Measurements from ENCODE around the gene CACNA1C.

The CACNA1C gene

DNA sequence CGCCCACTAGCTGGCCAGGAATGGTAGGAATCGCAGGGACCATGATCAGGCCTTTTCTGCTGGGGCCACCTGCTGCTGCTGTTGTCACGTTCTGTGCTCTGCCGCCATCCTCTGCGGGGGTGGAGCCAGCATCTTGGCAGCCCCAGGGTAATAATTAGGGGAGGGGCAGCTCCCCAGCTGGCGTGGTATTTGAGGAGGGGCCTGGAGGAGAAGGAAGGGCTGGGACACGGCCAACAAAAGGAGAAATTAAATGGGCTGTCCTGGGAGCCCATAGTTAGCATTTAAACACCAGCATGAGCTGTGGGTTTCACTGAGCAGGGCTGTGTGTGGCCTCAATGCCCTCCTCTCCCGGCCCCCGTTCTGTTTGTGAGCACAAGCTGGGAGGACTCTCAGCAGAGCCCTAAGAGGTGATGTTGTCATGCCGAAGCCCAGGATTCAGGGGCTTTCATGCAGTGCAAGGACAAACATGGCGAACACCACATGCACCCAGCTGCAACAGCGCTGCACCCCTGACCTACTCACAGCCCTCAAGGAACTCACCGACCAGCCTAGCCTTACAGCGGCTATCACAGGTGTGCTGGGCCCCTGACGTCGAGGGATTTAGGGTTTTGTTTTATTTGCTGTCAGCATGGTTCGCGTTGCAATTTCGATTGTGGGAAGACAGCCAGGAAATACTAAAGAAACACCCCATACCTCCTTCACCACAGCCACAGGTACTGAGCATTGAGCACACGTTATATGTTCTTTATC lies 324.3 kb downstream of the CACNA1C start:
- DNase-seq, result no peak

- peak; percentile 15 for DNase-seq
Measured at GRCh38 chr12:2378835-2379330, 326.1 kb downstream of the CACNA1C start.

DNA sequence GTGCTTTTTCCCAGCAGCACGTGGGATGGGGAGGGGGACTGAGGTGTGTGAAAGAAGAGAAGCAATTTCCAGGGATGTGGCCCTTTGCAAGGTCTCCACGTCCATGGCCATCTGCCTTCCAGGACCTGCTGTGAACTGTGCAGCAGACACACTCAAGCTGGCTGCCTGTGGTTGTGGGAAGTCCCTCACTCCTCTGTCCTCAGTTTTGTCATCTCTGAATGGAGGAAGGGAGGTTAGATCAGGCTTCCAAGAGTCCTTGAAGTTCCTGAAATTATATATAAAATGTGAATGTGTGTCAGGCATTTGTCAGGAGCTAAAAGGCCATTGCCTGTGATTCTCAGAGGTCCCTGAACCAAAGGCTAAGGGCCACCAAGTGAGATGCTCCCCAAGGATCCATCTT lies 328.2 kb downstream of the CACNA1C start:
- peak; percentile 58 for DNase-seq

- peak; percentile 38 for DNase-seq
Measured at GRCh38 chr12:2382370-2383155, 329.8 kb downstream of the CACNA1C start.

- DNase-seq, result peak; percentile 59
Measured at GRCh38 chr12:2383325-2384028, 330.7 kb downstream of the CACNA1C start.

DNA sequence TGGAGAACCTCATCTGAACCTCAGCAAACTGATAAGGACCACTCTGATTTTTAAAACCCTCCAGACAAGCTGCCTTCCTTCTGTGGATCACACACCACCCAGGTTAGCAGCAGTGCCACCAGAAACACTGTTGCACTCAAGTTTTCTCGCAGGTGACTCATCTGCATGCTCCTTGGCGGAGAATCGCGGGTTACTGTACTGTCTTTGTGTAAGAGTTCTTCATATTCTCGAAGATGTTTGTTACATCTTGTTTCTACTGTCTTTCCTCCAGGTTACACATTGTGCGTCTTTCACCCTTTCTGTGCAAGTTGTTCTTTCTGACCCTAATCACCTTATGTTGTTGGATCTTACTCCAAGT lies 331.2 kb downstream of the CACNA1C start:
- no peak for DNase-seq

- peak; percentile 19 for DNase-seq
Measured at GRCh38 chr12:2384533-2385351, 332.0 kb downstream of the CACNA1C start.

DNA sequence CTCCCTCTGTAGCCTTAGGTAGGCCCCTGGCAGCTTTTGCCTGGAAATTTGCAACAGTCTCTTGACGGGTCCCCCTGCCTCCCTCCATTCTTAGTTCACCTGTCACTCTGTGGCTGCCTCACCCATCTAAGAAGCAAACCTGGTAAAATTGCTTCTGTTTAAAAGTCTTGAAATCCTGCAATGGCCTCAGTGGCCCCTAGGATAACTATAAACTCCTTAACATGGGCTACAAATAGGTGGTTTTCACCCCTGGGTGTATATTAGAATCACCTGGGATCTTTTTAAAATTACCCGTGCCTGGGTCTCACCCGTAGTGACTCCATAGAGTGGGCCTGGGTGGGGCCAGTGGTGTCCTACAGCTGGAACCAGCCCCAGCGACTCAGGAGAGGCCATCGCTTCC lies 332.7 kb downstream of the CACNA1C start:
- no peak for DNase-seq

GRCh38 chr12:2386566-2386965 lies 333.8 kb downstream of the CACNA1C start:
- no peak for DNase-seq

GRCh38 chr12:2387103-2387834 lies 334.5 kb downstream of the CACNA1C start:
- DNase-seq, result no peak

GRCh38 chr12:2389079-2389790 lies 336.4 kb downstream of the CACNA1C start:
- no peak for DNase-seq

DNA sequence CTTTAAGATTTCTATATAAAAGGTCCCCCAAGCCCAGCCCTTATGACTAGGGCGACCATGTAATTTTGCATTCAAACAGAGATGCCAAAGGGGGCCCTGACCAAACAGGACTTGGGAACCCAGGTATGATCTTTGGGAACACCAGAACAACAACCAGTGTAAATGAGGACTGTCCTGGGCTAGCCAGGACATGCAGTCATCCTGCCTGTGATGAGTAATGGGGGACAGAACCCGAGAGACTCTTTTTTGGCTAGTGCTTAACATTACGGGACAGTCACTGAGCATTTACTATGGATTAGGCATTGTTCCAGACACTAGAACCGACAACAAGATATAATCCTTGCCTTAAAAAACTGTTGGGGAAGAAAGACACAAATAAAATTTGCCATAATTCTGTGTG lies 337.3 kb downstream of the CACNA1C start:
- DNase-seq, result no peak

DNA sequence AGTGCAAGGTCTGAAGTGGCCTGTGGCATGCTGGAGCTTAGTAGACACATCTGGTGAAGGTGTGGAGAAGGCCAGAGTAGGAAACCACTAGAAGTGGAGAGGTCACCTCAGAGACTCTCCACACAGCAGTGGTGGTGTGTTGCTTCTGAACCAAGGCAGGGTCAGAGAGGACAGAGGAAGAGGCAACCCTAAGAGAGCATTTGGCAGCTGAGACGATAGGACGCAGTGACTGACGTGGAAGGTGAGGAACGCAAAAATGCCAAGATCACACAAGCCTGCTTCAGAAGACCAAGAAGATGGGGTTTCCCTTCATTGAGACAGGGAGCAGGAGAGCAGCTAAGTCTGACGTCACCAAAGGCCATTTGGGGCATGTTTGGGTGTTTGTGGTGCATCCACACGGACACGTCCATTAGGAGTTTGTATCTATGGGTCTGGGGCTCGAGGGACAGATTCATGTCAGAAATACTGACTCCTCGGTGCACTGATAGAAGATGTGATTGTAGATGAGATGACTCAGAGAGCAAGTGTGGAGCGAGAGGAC lies 338.1 kb downstream of the CACNA1C start:
- DNase-seq, result no peak

GRCh38 chr12:2391740-2392331 lies 339.0 kb downstream of the CACNA1C start:
- no peak for DNase-seq

DNA sequence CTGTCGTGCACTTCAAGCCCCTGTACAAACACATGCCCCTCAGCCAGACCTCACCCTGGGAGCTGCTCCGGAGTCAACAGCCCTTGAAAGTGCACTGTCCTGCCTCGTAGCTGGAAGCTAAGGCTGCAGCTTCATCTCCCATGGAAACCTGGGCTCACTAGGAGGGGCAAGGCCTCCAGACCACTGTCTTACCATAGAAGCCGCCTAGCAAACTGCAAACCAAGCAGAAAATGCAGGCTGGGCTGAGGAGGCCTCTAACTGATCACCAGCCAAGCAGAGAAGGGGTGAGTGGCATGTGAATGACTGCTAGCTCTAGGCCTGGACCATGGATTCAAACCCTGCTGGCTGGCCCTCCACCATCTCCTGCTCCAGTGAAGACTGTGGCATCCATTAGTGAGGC lies 340.2 kb downstream of the CACNA1C start:
- no peak for DNase-seq

DNA sequence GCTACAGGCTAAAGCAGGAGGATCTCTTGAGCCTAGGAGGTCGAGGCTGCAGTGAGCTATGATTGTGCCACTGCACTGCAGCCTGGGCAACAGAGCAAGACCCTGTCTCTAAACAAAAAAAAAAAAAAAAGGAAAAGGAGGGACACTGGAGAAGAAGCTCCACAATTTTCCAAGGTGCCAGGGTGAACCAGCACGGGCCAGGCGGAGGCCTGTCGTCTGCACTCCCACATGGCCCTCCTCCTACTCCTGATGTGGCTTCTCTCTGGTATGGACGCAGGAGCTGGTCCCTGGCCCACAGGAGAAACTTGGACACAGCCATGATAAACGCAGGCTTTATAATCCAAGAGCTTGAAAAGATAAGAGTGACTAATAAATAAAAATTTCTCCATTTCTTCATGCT lies 341.2 kb downstream of the CACNA1C start:
- DNase-seq, result no peak

DNA sequence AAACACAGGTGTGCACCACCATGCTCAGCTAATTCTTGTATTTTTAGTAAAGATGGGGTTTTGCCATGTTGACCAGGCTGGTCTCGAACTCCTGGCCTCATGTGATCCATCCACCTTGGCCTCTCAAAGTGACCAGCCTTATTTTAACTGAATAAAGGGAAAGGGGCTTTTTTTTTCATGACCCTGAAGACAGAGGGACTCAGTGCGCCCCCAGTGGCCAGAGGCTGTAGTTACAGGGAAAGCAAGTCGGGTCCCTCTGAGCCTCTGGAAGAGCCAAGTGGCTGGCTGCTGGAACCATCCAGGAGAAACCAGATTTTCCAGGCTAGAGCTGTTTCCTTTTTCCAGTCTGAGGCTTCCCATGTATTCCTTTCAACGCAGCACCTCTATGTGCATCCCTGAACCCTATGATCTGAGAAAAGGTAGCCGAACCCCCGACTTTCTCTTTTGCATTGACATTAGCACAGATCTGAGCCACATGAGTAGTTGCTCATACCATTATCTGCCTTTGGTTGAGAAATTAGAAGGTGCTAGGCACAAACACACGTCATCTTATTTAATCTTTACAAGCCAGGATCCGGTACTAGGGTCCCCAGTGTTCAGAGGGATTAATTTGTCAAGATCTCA lies 342.7 kb downstream of the CACNA1C start:
- peak; percentile 50 for DNase-seq

DNA sequence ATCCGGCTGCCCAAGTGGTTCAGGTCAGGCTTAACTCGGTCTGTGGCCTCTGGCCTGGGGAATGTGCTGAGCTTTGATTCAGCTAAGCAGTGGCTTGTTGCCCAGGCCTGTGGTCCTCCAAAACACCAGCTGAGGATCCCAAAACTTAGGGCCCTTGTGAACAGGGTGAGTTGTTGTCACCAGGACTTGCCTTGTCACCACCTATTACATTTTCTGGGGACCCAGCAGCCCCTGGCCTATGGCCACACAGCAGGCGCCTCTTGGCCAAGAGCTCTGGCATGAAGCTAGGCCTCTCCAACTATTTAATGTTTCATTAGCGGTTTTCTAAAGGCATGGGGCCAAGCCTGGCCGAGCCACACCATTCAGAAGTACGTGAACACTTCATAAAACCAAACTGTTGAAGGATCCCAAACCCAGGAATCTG lies 343.7 kb downstream of the CACNA1C start:
- DNase-seq, result no peak

- DNase-seq, result no peak
Measured at GRCh38 chr12:2397356-2398045, 344.7 kb downstream of the CACNA1C start.
